ENCODE results near the gene SLC25A21.

The SLC25A21 gene

GRCh38 chr14:37032863-37033262, 139.5 kb downstream of the SLC25A21 start:
- TF ChIP-seq ISL1 (CRISPR knock-in tag; IDR thresholded peaks at IDR 0.05) (no peak), BACH2 (CRISPR knock-in tag; IDR thresholded peaks at IDR 0.05; ENCODE audit: borderline replicate concordance) (no peak), ZC3H10 (CRISPR knock-in tag; IDR thresholded peaks at IDR 0.05) (no peak), CREB5 (CRISPR knock-in tag; IDR thresholded peaks at IDR 0.05; ENCODE audit: low read depth) (no peak), ESRRG (CRISPR knock-in tag; IDR thresholded peaks at IDR 0.05) (no peak), ZFP30 (CRISPR knock-in tag; IDR thresholded peaks at IDR 0.05) (no peak), ZNF70 (CRISPR knock-in tag; IDR thresholded peaks at IDR 0.05) (no peak), GLIS3 (CRISPR knock-in tag; IDR thresholded peaks at IDR 0.05) (no peak), SNAI2 (CRISPR knock-in tag; IDR thresholded peaks at IDR 0.05) (no peak), ZNF565 (CRISPR knock-in tag; conservative IDR thresholded peaks at IDR 0.05; ENCODE audit: low read depth) (no peak), OSR1 (CRISPR knock-in tag; IDR thresholded peaks at IDR 0.05) (no peak), PPARA (CRISPR knock-in tag; IDR thresholded peaks at IDR 0.05; ENCODE audit: borderline replicate concordance) (no peak), TOX (CRISPR knock-in tag; IDR thresholded peaks at IDR 0.05; ENCODE audit: borderline replicate concordance) (no peak), ZFP3 (CRISPR knock-in tag; IDR thresholded peaks at IDR 0.05) (no peak), TSHZ2 (CRISPR knock-in tag; IDR thresholded peaks at IDR 0.05) (no peak)
- TF ChIP-seq, protein P1, sequence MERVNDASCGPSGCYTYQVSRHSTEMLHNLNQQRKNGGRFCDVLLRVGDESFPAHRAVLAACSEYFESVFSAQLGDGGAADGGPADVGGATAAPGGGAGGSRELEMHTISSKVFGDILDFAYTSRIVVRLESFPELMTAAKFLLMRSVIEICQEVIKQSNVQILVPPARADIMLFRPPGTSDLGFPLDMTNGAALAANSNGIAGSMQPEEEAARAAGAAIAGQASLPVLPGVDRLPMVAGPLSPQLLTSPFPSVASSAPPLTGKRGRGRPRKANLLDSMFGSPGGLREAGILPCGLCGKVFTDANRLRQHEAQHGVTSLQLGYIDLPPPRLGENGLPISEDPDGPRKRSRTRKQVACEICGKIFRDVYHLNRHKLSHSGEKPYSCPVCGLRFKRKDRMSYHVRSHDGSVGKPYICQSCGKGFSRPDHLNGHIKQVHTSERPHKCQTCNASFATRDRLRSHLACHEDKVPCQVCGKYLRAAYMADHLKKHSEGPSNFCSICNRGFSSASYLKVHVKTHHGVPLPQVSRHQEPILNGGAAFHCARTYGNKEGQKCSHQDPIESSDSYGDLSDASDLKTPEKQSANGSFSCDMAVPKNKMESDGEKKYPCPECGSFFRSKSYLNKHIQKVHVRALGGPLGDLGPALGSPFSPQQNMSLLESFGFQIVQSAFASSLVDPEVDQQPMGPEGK (CRISPR knock-in tag; IDR thresholded peaks at IDR 0.05; ENCODE audit: borderline replicate concordance) = no peak
- TF ChIP-seq, protein P2, sequence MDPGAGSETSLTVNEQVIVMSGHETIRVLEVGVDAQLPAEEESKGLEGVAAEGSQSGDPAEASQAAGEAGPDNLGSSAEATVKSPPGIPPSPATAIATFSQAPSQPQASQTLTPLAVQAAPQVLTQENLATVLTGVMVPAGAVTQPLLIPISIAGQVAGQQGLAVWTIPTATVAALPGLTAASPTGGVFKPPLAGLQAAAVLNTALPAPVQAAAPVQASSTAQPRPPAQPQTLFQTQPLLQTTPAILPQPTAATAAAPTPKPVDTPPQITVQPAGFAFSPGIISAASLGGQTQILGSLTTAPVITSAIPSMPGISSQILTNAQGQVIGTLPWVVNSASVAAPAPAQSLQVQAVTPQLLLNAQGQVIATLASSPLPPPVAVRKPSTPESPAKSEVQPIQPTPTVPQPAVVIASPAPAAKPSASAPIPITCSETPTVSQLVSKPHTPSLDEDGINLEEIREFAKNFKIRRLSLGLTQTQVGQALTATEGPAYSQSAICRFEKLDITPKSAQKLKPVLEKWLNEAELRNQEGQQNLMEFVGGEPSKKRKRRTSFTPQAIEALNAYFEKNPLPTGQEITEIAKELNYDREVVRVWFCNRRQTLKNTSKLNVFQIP (CRISPR knock-in tag; IDR thresholded peaks at IDR 0.05; ENCODE audit: borderline replicate concordance, low read depth) = no peak
- TF ChIP-seq, protein P3, sequence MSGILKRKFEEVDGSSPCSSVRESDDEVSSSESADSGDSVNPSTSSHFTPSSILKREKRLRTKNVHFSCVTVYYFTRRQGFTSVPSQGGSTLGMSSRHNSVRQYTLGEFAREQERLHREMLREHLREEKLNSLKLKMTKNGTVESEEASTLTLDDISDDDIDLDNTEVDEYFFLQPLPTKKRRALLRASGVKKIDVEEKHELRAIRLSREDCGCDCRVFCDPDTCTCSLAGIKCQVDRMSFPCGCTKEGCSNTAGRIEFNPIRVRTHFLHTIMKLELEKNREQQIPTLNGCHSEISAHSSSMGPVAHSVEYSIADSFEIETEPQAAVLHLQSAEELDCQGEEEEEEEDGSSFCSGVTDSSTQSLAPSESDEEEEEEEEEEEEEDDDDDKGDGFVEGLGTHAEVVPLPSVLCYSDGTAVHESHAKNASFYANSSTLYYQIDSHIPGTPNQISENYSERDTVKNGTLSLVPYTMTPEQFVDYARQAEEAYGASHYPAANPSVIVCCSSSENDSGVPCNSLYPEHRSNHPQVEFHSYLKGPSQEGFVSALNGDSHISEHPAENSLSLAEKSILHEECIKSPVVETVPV (CRISPR knock-in tag; IDR thresholded peaks at IDR 0.05) = no peak
- no peak for ATAC-seq

- no peak for ATAC-seq
- TF ChIP-seq GLIS3 (CRISPR knock-in tag; IDR thresholded peaks at IDR 0.05) (no peak), ZFP3 (CRISPR knock-in tag; IDR thresholded peaks at IDR 0.05) (no peak), ISL1 (CRISPR knock-in tag; IDR thresholded peaks at IDR 0.05) (no peak), CSDC2 (CRISPR knock-in tag; IDR thresholded peaks at IDR 0.05) (no peak), CREB5 (CRISPR knock-in tag; IDR thresholded peaks at IDR 0.05; ENCODE audit: low read depth) (no peak), ZC3H10 (CRISPR knock-in tag; IDR thresholded peaks at IDR 0.05) (no peak), SNAI2 (CRISPR knock-in tag; IDR thresholded peaks at IDR 0.05) (no peak), ZNF565 (CRISPR knock-in tag; conservative IDR thresholded peaks at IDR 0.05; ENCODE audit: low read depth) (no peak), TSHZ2 (CRISPR knock-in tag; IDR thresholded peaks at IDR 0.05) (no peak), TCF4 (CRISPR knock-in tag; IDR thresholded peaks at IDR 0.05; ENCODE audit: borderline replicate concordance) (no peak), PPARA (CRISPR knock-in tag; IDR thresholded peaks at IDR 0.05; ENCODE audit: borderline replicate concordance) (no peak)
- TF ChIP-seq, protein P3 (CRISPR knock-in tag; IDR thresholded peaks at IDR 0.05) = no peak
- TF ChIP-seq, protein P2 (CRISPR knock-in tag; IDR thresholded peaks at IDR 0.05; ENCODE audit: borderline replicate concordance, low read depth) = no peak
These were observed 145.1 kb downstream of the SLC25A21 start for GRCh38 chr14:37027188-37027824.
